HCT116 (cell line): ENCODE measurements around the gene KCND3. TPM values are rescaled to one million over a fixed set of nuclear protein-coding genes. Genes with fewer than 3 reads are reported as not detected.

Experiments
- ATAC-seq: fragments of 200-7000 bp; cut with Tn5 transposase; 2 replicates; pipeline ENCODE4 v1.9.1; 2020; ENCODE audit warnings: mild to moderate bottlenecking, moderate library complexity
- BruUV-seq: library from RNA; stranded (reverse); fragments of 400-500 nt; replicated peaks from 2 replicates; lab custom pipeline; 2021; lab: Mats Ljungman, UMichigan
- CTCF ChIA-PET: fragments of 300-600 bp; sonication (Branson Sonifier 250); formaldehyde crosslinking; loops from one replicate; lab custom pipeline; 2021; ENCODE audit warnings: antibody characterized with exemption; lab: Charles Lee
- POLR2A ChIA-PET: fragments of 300-600, 350-600 bp; sonication (Branson Sonifier 250); formaldehyde crosslinking; loops from one replicate; lab custom pipeline; 2021; ENCODE audit warnings: antibody characterized with exemption; lab: Charles Lee
- RAD21 ChIA-PET, 2 experiments: fragments of 300-600 bp; sonication (Branson Sonifier 250); formaldehyde crosslinking; loops; one replicate each; lab custom pipeline; 2023; ENCODE audit warnings: low total read pairs in 2 of 2; ENCODE audit not compliant: uncharacterized antibody in 2 of 2, unreplicated experiment in 2 of 2, low non-redundant PET in 1 of 2; lab: Charles Lee
- DNase-seq: peaks from one replicate; pipeline ENCODE4 v3.0.0-alpha.2; 2010; ENCODE audit warnings: low read depth, low spot score
- H2AFZ ChIP-seq: fragments of 200-600 bp; shearing (Covaris generic), sonication (generic); 2 replicates; pipeline ENCODE4 v1.6.1; 2017; ENCODE audit warnings: low read depth, mixed run types, mixed read lengths, antibody characterized with exemption, low read length; ENCODE audit not compliant: poor library complexity, severe bottlenecking
- H3K27ac ChIP-seq: 2 replicates; pipeline ENCODE4 v1.5.1; 2012; ENCODE audit warnings: low read depth, low read length
- H3K27me3 ChIP-seq: fragments of 200-600 bp; sonication (generic); 2 replicates; pipeline ENCODE4 v1.6.1; 2016; ENCODE audit warnings: mixed run types, low read length, mixed read lengths; ENCODE audit not compliant: insufficient read depth
- H3K36me3 ChIP-seq, 2 experiments: fragments of 200-500 bp in 1 of 2; fragments of 200-600 bp in 1 of 2; sonication (Bioruptor generic) in 1 of 2; sonication (generic) in 1 of 2; 2 replicates each; pipeline versions ENCODE4 v1.5.1 to v1.6.1; 2014 to 2016; ENCODE audit warnings: low read length in 2 of 2, inconsistent platforms in 1 of 2, mixed read lengths in 1 of 2, mixed run types in 1 of 2; ENCODE audit not compliant: insufficient read depth in 2 of 2, control insufficient read depth in 1 of 2
- H3K4me1 ChIP-seq, 2 experiments: fragments of 200-600 bp in 1 of 2; sonication (generic) in 1 of 2; 2 replicates each; pipeline versions ENCODE4 v1.5.1 to v1.6.1; 2012 to 2017; ENCODE audit warnings: low read length in 2 of 2, inconsistent platforms in 1 of 2, mild to moderate bottlenecking in 1 of 2, mixed read lengths in 1 of 2, mixed run types in 1 of 2, moderate library complexity in 1 of 2; ENCODE audit not compliant: insufficient read depth in 2 of 2, control insufficient read depth in 1 of 2
- H3K4me2 ChIP-seq: fragments of 200-600 bp; sonication (generic); 2 replicates; pipeline ENCODE4 v1.6.1; 2017; ENCODE audit warnings: mixed run types, low read length, mixed read lengths
- H3K4me3 ChIP-seq, 2 experiments: fragments of 200-600 bp in 1 of 2; sonication (generic) in 1 of 2; replicated peaks in 1 of 2; 2 replicates each; pipeline ENCODE4 v1.5.1; 2011 to 2016; ENCODE audit warnings: low read length in 2 of 2, control low read depth in 1 of 2, low read depth in 1 of 2, mild to moderate bottlenecking in 1 of 2, mixed read lengths in 1 of 2, mixed run types in 1 of 2
- H3K79me2 ChIP-seq: fragments of 200-600 bp; sonication (generic); 2 replicates; pipeline ENCODE4 v1.6.1; 2017; ENCODE audit warnings: mild to moderate bottlenecking, mixed run types, low read length, moderate library complexity, mixed read lengths; ENCODE audit not compliant: insufficient read depth
- H3K9ac ChIP-seq: fragments of 200-600 bp; sonication (generic); 2 replicates; pipeline ENCODE4 v1.6.1; 2016; ENCODE audit warnings: low read length, mixed read lengths
- H3K9me2 ChIP-seq: fragments of 200-600 bp; sonication (generic), shearing (Covaris generic); 2 replicates; pipeline ENCODE4 v1.6.1; 2017; ENCODE audit warnings: mixed run types, mild to moderate bottlenecking, moderate library complexity; ENCODE audit not compliant: insufficient read depth
- H3K9me3 ChIP-seq, 2 experiments: fragments of 200-500 bp in 1 of 2; fragments of 200-600 bp in 1 of 2; sonication (Bioruptor generic) in 1 of 2; sonication (generic) in 1 of 2; 2 replicates each; pipeline ENCODE4 v1.6.1; 2014 to 2017; ENCODE audit warnings: low read length in 2 of 2, mixed read lengths in 2 of 2, inconsistent platforms in 1 of 2, low read depth in 1 of 2, mild to moderate bottlenecking in 1 of 2, mixed run types in 1 of 2, moderate library complexity in 1 of 2; ENCODE audit not compliant: control insufficient read depth in 1 of 2, insufficient read depth in 1 of 2
- H4K20me1 ChIP-seq: fragments of 200-600 bp; sonication (generic), shearing (Covaris generic); 2 replicates; pipeline ENCODE4 v1.6.1; 2017; ENCODE audit warnings: mixed run types, mild to moderate bottlenecking, moderate library complexity; ENCODE audit not compliant: insufficient read depth
- CBX3 ChIP-seq: IDR thresholded peaks from 2 replicates; pipeline ENCODE4 v1.6.1; 2012; ENCODE audit warnings: low read depth
- EGR1 ChIP-seq: IDR thresholded peaks from 2 replicates; pipeline ENCODE4 v1.6.1; 2012; ENCODE audit warnings: low read depth
- ELF1 ChIP-seq: IDR thresholded peaks from 2 replicates; pipeline ENCODE4 v1.6.1; 2012; ENCODE audit warnings: low read depth, borderline replicate concordance
- EZH2 ChIP-seq: fragments of 200-600 bp; sonication (generic); IDR thresholded peaks from 2 replicates; pipeline ENCODE4 v1.6.1; 2017; ENCODE audit warnings: antibody characterized with exemption, mixed run types
- EZH2phosphoT487 ChIP-seq: fragments of 200-600 bp; IDR thresholded peaks from 2 replicates; pipeline ENCODE4 v1.6.1; 2018; ENCODE audit warnings: antibody characterized with exemption, borderline replicate concordance
- FOSL1 ChIP-seq: IDR thresholded peaks from 2 replicates; pipeline ENCODE4 v1.6.1; 2012; ENCODE audit warnings: low read depth
- JUND ChIP-seq: IDR thresholded peaks from 2 replicates; pipeline ENCODE4 v1.6.1; 2012
- POLR2A ChIP-seq: IDR thresholded peaks from 2 replicates; pipeline ENCODE4 v1.7.0; 2011; ENCODE audit warnings: borderline replicate concordance; ENCODE audit not compliant: insufficient read depth, insufficient read length; ENCODE audit errors: extremely low read depth
- POLR2AphosphoS5 ChIP-seq: IDR thresholded peaks from 2 replicates; pipeline ENCODE4 v1.6.1; 2011; ENCODE audit warnings: mild to moderate bottlenecking, low read depth, low read length, moderate library complexity
- RAD21 ChIP-seq: IDR thresholded peaks from 2 replicates; pipeline ENCODE4 v1.6.1; 2012; ENCODE audit warnings: low read depth, mild to moderate bottlenecking
- SIN3A ChIP-seq: IDR thresholded peaks from 2 replicates; pipeline ENCODE4 v1.6.1; 2012; ENCODE audit warnings: low read depth
- SP1 ChIP-seq: IDR thresholded peaks from 2 replicates; pipeline ENCODE4 v1.6.1; 2012; ENCODE audit warnings: low read depth
- SRF ChIP-seq: IDR thresholded peaks from 2 replicates; pipeline ENCODE4 v1.6.1; 2012; ENCODE audit warnings: low read depth
- TCF7L2 ChIP-seq: IDR thresholded peaks from 2 replicates; pipeline ENCODE4 v1.7.0; 2011; ENCODE audit warnings: borderline replicate concordance, inconsistent platforms; ENCODE audit not compliant: insufficient read depth, insufficient read length; ENCODE audit errors: extremely low read depth
- YY1 ChIP-seq: IDR thresholded peaks from 2 replicates; pipeline ENCODE4 v1.6.1; 2011; ENCODE audit warnings: low read length, low read depth, moderate library complexity, mild to moderate bottlenecking; ENCODE audit not compliant: insufficient replicate concordance; ENCODE audit errors: extremely low read depth
- ZFX ChIP-seq: fragments of 450-650 bp; IDR thresholded peaks from 2 replicates; pipeline ENCODE4 v1.6.1; 2017
- ZNF274 ChIP-seq: fragments of 200-500 bp; sonication (Bioruptor generic); IDR thresholded peaks from 2 replicates; pipeline ENCODE4 v1.6.1; 2014; ENCODE audit warnings: mild to moderate bottlenecking, low read depth, low read length, inconsistent platforms
- intact Hi-C: fragments of 100-400 bp; cut with micrococcal nuclease; formaldehyde crosslinking; loops from 2 replicates; pipeline ENCODE4 v1.10.0; 2022
- total RNA-seq: library from RNA; stranded (reverse); gene quantifications from one replicate; pipeline ENCODE4 v1.2.1, GENCODE V29; 2021; ENCODE audit not compliant: unreplicated experiment
- TF ChIP-seq, protein P1 (sequence below): IDR thresholded peaks from 2 replicates; pipeline ENCODE4 v1.6.1; 2012
- TF ChIP-seq, protein P2 (sequence below), 3 experiments: fragments of 200-600 bp in 1 of 3; sonication (generic) in 1 of 3; IDR thresholded peaks in 2 of 3; conservative IDR thresholded peaks in 1 of 3; 2 replicates each; pipeline ENCODE4 v1.5.1; 2012 to 2017; ENCODE audit warnings: low read depth in 2 of 3, low read length in 2 of 3, antibody characterized with exemption in 1 of 3, borderline replicate concordance in 1 of 3, control low read depth in 1 of 3, mild to moderate bottlenecking in 1 of 3, mixed read lengths in 1 of 3, mixed run types in 1 of 3, moderate library complexity in 1 of 3; ENCODE audit not compliant: insufficient read depth in 1 of 3

KCND3 gene
- total RNA-seq, 1 experiment from 2014 or later = 0.44 TPM

GRCh38 chr1:111983500-111983899, 6.0 kb downstream of the KCND3 start:
- Histone ChIP-seq H3K9me3 (no peaks in the 10 kb centered on the region), H3K36me3 (no peaks in the 10 kb centered on the region), H3K79me2 (no peaks in the 10 kb centered on the region), H2AFZ (no peak overlapping the region)
- POLR2A ChIA-PET = no interaction called here
- intact Hi-C loops = no loop called here
- TF ChIP-seq ZFX (no peak), ZNF274 (no peak), FOSL1 (no peak), POLR2A (no peak), JUND (no peak), YY1 (no peak), CBX3 (no peak)
- TF ChIP-seq, protein P1, sequence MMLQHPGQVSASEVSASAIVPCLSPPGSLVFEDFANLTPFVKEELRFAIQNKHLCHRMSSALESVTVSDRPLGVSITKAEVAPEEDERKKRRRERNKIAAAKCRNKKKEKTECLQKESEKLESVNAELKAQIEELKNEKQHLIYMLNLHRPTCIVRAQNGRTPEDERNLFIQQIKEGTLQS = no peak
- TF ChIP-seq, all 23 proteins: peak for 0
- no TSS peak for BruUV-seq
- H3K27ac ChIP-seq = no peak overlapping the region
- no peak for DNase-seq
- H3K4me2 ChIP-seq = no peak overlapping the region
- H3K9ac ChIP-seq = no peak overlapping the region
- ChIA-PET RAD21 (no interaction called here), CTCF (no interaction called here)
- H3K4me3 ChIP-seq = no peak overlapping the region
- no peaks in the 10 kb centered on the region for H3K4me1 ChIP-seq
- H4K20me1 ChIP-seq = no peaks in the 10 kb centered on the region
- H3K9me2 ChIP-seq = no peaks in the 10 kb centered on the region
- peaks cover 15% of the 10 kb centered on the region; the same call in 1 of the 2 replicates for H3K27me3 ChIP-seq
- ATAC-seq = no peak

DNA sequence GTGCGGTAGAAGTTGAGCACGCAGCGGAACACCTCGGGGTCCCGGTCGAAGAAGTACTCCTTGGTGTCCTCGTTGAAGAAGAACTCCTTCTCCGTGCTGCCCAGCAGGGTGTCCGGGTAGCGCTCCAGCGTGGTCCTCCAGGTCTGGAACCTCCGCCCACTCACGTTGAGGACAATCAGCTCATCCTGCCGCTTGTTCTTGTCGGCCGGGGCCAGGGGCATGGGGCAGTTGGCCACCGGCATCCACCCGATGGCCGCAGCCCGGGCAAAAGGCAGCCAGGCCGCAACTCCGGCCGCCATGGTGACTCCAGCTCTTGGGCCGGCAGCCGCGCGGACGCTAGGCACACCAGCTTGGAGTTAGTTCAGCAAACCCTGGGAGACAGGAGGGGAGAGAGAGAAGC, 7.0 kb downstream of the KCND3 start:
- Histone ChIP-seq H4K20me1 (no peaks in the 10 kb centered on the region), H3K79me2 (no peaks in the 10 kb centered on the region), H3K4me3 (no peak overlapping the region), H3K27me3 (peaks cover 24% of the 10 kb centered on the region), H3K9ac (no peak overlapping the region), H3K4me1 (no peaks in the 10 kb centered on the region), H2AFZ (no peak overlapping the region), H3K9me2 (no peaks in the 10 kb centered on the region), H3K9me3 (no peaks in the 10 kb centered on the region), H3K36me3 (no peaks in the 10 kb centered on the region), H3K27ac (no peak overlapping the region), H3K4me2 (no peak overlapping the region)
- RAD21 ChIA-PET = no interaction called here
- intact Hi-C loops = no loop called here
- DNase-seq = no peak
- POLR2A ChIA-PET = no interaction called here
- no peak for ATAC-seq
- no TSS peak for BruUV-seq
- CTCF ChIA-PET = no interaction called here
- TF ChIP-seq EGR1 = no peak
- TF ChIP-seq SRF = no peak
- TF ChIP-seq FOSL1 = no peak
- no peak for TF ChIP-seq RAD21
- no peak for TF ChIP-seq ZFX
- TF ChIP-seq ZNF274 = no peak
- TF ChIP-seq, protein P2, sequence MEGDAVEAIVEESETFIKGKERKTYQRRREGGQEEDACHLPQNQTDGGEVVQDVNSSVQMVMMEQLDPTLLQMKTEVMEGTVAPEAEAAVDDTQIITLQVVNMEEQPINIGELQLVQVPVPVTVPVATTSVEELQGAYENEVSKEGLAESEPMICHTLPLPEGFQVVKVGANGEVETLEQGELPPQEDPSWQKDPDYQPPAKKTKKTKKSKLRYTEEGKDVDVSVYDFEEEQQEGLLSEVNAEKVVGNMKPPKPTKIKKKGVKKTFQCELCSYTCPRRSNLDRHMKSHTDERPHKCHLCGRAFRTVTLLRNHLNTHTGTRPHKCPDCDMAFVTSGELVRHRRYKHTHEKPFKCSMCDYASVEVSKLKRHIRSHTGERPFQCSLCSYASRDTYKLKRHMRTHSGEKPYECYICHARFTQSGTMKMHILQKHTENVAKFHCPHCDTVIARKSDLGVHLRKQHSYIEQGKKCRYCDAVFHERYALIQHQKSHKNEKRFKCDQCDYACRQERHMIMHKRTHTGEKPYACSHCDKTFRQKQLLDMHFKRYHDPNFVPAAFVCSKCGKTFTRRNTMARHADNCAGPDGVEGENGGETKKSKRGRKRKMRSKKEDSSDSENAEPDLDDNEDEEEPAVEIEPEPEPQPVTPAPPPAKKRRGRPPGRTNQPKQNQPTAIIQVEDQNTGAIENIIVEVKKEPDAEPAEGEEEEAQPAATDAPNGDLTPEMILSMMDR (IDR thresholded peaks at IDR 0.05 in 2 of 3, conservative IDR thresholded peaks at IDR 0.05 in 1 of 3; ENCODE audit: borderline replicate concordance in 1 of 3, insufficient read depth in 1 of 3, low read depth in 2 of 3, low read length in 2 of 3) = no peak
- no peak for TF ChIP-seq SIN3A
- no peak for TF ChIP-seq EZH2
- no peak for TF ChIP-seq TCF7L2
- TF ChIP-seq SP1 = no peak
- TF ChIP-seq YY1 = no peak
- no peak for TF ChIP-seq ELF1
- no peak for TF ChIP-seq EZH2phosphoT487
- no peak for TF ChIP-seq POLR2AphosphoS5
